BJ (cell line): Measurements from ENCODE around the gene FFAR3. TPM values are rescaled to one million over a fixed set of nuclear protein-coding genes. Genes with fewer than 3 reads are reported as not detected.

Experiments
- CTCF ChIA-PET: fragments of 350-600 bp; formaldehyde crosslinking; extraction: SDS; loops from one replicate; lab custom pipeline; 2021; ENCODE audit warnings: antibody characterized with exemption, inconsistent platforms; lab: Yijun Ruan, JAX
- POLR2A ChIA-PET: fragments of 300-600 bp; sonication (Branson Sonifier 250); formaldehyde crosslinking; extraction: SDS; loops from one replicate; lab custom pipeline; 2021; ENCODE audit warnings: antibody characterized with exemption; lab: Charles Lee
- DNase-seq: peaks from one replicate; pipeline ENCODE4 v3.0.0-alpha.2; 2011; ENCODE audit warnings: low read depth
- H3K27me3 ChIP-seq: 2 replicates; pipeline ENCODE4 v1.6.0; 2011; ENCODE audit warnings: low read length; ENCODE audit not compliant: control insufficient read depth, insufficient read depth
- H3K36me3 ChIP-seq: 2 replicates; pipeline ENCODE4 v1.5.1; 2011; ENCODE audit warnings: low read length; ENCODE audit not compliant: control insufficient read depth, insufficient read depth
- H3K4me3 ChIP-seq: 2 replicates; pipeline ENCODE4 v1.5.1; 2011; ENCODE audit warnings: low read depth, mild to moderate bottlenecking, control low read depth, low read length
- CTCF ChIP-seq: IDR thresholded peaks from 2 replicates; pipeline ENCODE4 v1.5.1; 2011; ENCODE audit warnings: low read depth, mild to moderate bottlenecking, control low read depth, inconsistent platforms, low read length, moderate library complexity; ENCODE audit not compliant: insufficient read depth
- polyA plus RNA-seq: library from polyadenylated mRNA; depleted of rRNA; stranded (reverse); fragments of >200 nt; gene quantifications from 2 replicates; pipeline ENCODE4 v1.2.3, GENCODE V29; 2011

The FFAR3 gene
- polyA plus RNA-seq, 1 experiment = not detected

DNA sequence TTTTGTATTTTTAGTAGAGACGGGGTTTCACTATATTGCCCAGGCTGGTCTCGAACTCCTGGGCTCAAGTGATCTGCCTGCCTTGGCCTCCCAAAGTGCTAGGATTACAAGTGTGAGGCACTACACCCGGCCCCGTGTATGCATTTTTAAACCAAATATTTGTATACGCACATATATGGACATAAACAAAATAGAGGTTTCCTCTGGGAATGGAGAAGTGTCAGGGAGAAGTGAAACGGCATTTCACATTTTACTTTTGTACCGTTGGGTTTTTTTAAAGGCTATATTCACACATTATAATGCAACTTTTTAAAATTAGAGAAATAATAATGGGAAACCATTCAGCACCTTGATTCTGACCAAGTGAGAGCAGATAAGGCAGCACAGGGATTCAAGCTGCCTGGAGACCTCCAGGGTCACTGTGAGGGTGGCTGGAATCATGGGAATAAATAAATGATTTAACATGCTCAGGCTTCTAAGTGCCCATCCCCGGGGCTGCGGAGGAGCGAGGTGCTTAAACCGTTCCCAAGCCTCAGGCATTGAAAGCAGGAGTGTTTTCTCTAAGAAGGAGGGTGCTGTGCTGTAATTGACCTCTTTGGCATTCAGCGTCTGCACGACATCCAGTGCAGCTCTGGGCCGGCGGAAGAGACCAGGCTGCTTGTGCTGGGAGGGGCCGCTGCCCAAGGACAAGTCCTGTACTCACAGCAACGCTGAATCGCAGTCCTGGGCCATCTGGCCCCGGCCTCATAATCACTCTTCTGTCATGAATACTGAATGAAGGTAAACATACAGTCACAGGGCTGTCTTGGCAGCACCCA lies 37.3 kb downstream of the FFAR3 start:
- CTCF ChIA-PET = no interaction called here
- no peaks in the 10 kb centered on the region for H3K36me3 ChIP-seq
- no peak for TF ChIP-seq CTCF
- H3K4me3 ChIP-seq = no peak overlapping the region
- H3K27me3 ChIP-seq = no peaks in the 10 kb centered on the region
- POLR2A ChIA-PET = no interaction called here
- no peak for DNase-seq

DNA sequence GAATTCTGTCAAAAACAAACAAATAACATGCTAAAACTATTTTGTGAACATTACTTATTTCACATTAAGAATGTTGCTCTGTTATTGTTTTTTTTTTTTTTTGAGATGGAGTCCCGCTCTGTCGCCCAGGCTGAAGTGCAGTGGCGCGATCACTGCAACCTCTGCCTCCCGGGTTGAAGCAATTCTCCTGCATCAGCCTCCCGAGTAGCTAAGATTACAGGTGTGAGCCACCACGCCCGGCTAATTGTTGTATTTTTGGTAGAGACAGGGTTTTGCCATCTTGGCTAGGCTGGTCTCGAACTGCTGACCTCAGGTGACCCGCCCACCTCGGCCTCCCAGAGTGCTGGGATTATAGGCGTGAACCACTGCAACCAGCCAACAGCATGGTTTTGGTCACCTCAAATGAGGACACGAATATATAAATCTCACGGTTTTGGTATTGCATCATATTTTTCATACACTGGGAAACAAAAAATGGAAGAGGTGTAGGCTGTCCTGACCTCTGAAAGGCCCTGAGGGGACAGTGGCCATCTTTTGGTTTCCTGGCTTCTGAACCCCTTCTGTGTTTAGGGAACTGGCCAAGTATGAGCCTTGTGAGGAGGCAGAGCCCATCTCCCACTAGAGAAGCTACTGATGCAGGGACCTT lies 38.1 kb downstream of the FFAR3 start:
- POLR2A ChIA-PET = no interaction called here
- no peak for DNase-seq
- Histone ChIP-seq H3K36me3 (no peaks in the 10 kb centered on the region), H3K4me3 (no peak overlapping the region), H3K27me3 (no peaks in the 10 kb centered on the region)
- no peak for TF ChIP-seq CTCF
- CTCF ChIA-PET = no interaction called here

DNA sequence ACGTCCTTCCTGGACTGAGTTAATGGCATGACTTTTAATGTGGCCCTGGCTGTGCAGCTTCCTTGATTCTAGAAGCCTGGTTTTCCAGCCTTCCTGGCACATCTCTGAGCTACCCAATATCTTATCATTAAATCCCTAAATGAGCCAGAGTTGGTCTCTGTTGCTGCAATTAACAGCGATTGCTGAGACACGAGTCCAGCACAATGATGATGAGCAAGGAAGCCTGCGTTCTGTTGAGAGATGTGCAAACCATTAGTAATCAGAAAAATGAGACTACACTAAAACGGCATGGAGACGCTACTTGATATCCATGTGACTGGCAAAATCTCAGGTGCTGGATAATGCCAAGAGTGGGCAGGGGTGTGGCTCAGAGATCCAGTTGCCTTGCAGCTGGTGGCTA lies 38.8 kb downstream of the FFAR3 start:
- POLR2A ChIA-PET = no interaction called here
- no peaks in the 10 kb centered on the region for H3K36me3 ChIP-seq
- H3K4me3 ChIP-seq = no peak overlapping the region
- no peaks in the 10 kb centered on the region for H3K27me3 ChIP-seq
- TF ChIP-seq CTCF = no peak
- CTCF ChIA-PET = no interaction called here
- no peak for DNase-seq

DNA sequence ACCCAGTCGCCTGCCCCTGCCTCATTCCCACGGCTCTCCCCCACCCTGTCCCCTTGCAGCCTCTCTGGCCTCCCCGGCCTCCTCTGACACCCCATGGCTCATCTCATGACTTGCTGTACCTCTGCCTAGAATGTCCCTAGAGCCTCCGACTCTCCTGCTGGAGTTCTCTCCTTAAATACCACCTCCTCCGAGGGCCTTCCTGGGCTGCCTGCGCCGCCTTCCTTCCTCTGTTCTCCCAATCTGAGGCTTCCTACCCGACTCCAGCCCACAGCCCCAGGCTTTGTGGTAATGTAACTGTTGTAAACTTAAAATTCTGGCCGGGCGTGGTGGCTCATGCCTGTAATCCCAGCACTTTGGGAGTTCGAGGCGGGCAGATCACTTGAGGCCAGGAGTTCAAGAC lies 40.3 kb downstream of the FFAR3 start:
- DNase-seq = no peak
- H3K4me3 ChIP-seq = no peak overlapping the region
- H3K27me3 ChIP-seq = no peaks in the 10 kb centered on the region
- POLR2A ChIA-PET = no interaction called here
- no peak for TF ChIP-seq CTCF
- CTCF ChIA-PET = no interaction called here
- H3K36me3 ChIP-seq = no peaks in the 10 kb centered on the region

- CTCF ChIA-PET = no interaction called here
- POLR2A ChIA-PET = no interaction called here
Measured at GRCh38 chr19:35399231-35399630, 41.0 kb downstream of the FFAR3 start.

More at GRCh38 chr19:35399231-35399630, 41.0 kb downstream of the FFAR3 start:
- TF ChIP-seq CTCF = no peak
- no peaks in the 10 kb centered on the region for H3K27me3 ChIP-seq
- no peak overlapping the region for H3K4me3 ChIP-seq
- no peaks in the 10 kb centered on the region for H3K36me3 ChIP-seq
- no peak for DNase-seq
